ENCODE data around the gene FBXO17. TPM values are rescaled to one million over a fixed set of nuclear protein-coding genes. Genes with fewer than 3 reads are reported as not detected.

Gene FBXO17
- total RNA-seq, 1 donor, result 22.9 TPM

DNA sequence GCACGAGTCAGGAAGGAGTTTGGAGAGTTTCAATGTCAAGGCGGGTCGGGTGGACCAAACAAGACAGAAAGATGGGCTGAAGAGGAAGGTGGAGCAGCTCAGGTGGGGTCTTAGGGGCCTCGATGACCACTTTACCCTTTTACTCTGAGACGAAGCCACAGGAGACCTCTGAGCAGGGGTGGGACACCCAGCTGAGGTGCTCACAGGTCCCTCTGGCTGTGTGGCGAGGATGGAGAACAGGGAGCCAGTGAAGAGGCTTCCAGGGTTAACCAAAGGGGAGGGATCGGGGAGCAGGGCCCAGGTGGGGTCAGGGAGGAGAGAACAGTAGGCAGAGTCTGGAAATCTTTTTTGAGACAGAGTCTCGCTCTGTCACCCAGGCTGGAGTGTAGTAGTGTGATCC is 61.6 kb downstream of the FBXO17 start:
- no peak overlapping the region for H3K4me3 ChIP-seq (ENCODE audit: low read depth, low read length)
- TF ChIP-seq, protein P1, sequence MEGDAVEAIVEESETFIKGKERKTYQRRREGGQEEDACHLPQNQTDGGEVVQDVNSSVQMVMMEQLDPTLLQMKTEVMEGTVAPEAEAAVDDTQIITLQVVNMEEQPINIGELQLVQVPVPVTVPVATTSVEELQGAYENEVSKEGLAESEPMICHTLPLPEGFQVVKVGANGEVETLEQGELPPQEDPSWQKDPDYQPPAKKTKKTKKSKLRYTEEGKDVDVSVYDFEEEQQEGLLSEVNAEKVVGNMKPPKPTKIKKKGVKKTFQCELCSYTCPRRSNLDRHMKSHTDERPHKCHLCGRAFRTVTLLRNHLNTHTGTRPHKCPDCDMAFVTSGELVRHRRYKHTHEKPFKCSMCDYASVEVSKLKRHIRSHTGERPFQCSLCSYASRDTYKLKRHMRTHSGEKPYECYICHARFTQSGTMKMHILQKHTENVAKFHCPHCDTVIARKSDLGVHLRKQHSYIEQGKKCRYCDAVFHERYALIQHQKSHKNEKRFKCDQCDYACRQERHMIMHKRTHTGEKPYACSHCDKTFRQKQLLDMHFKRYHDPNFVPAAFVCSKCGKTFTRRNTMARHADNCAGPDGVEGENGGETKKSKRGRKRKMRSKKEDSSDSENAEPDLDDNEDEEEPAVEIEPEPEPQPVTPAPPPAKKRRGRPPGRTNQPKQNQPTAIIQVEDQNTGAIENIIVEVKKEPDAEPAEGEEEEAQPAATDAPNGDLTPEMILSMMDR (IDR thresholded peaks at IDR 0.05; ENCODE audit: insufficient read depth, low read length), result no peak
- no peak for DNase-seq (ENCODE audit: low read depth)

GRCh38 chr19:38912600-38913514 is 62.7 kb downstream of the FBXO17 start:
- no peak overlapping the region for H3K4me3 ChIP-seq (ENCODE audit: low read depth, low read length)
- DNase-seq (ENCODE audit: low read depth), result no peak

GRCh38 chr19:38911388-38912001 is 64.0 kb downstream of the FBXO17 start:
- TF ChIP-seq, protein P1 (IDR thresholded peaks at IDR 0.05; ENCODE audit: insufficient read depth, low read length), result no peak
- no peak overlapping the region for H3K4me3 ChIP-seq (ENCODE audit: low read depth, low read length)
- no peak for DNase-seq (ENCODE audit: low read depth)

More at GRCh38 chr19:38912600-38913514, 62.7 kb downstream of the FBXO17 start:
- TF ChIP-seq, protein P1 (IDR thresholded peaks at IDR 0.05; ENCODE audit: insufficient read depth, low read length), result no peak

DNA sequence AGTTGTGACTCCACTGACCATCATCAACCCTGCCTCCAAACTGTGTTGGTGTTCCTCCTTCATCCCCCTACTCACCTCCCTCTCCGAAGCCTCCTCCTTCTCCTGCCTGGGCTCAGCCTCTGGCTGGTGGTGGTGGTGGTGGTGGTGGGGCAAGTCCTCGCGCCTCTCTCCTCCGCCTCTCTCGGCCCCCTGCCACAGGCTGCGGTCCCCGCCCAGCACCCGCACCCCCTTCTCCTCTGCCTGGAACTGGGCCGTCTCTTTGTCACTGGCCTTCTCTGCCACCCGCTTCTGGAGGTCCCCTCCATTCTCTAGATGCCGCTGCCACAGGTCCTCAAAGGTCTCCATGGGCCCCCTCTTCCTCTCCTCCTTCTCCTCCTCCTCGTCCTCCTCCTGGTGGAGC is 65.1 kb downstream of the FBXO17 start:
- no peak for DNase-seq (ENCODE audit: low read depth)
- TF ChIP-seq, protein P1 (IDR thresholded peaks at IDR 0.05; ENCODE audit: insufficient read depth, low read length), result no peak
- no peak overlapping the region for H3K4me3 ChIP-seq (ENCODE audit: low read depth, low read length)

- H3K4me3 ChIP-seq (ENCODE audit: low read depth, low read length), result no peak overlapping the region
- TF ChIP-seq, protein P1 (IDR thresholded peaks at IDR 0.05; ENCODE audit: insufficient read depth, low read length), result no peak
- DNase-seq (ENCODE audit: low read depth), result no peak
These were observed 66.6 kb downstream of the FBXO17 start for GRCh38 chr19:38908911-38909310.

- no peak for DNase-seq (ENCODE audit: low read depth)
- H3K4me3 ChIP-seq (ENCODE audit: low read depth, low read length), result no peak overlapping the region
- TF ChIP-seq, protein P1 (IDR thresholded peaks at IDR 0.05; ENCODE audit: insufficient read depth, low read length), result no peak
These were observed 67.9 kb downstream of the FBXO17 start for GRCh38 chr19:38907670-38908069.
